Measurements from ENCODE around the gene MTMR6. TPM values are rescaled to one million over a fixed set of nuclear protein-coding genes. Genes with fewer than 3 reads are reported as not detected.

The MTMR6 gene
- total RNA-seq, 2 donors from 2014 or later: 13.8 to 28.9 TPM

DNA sequence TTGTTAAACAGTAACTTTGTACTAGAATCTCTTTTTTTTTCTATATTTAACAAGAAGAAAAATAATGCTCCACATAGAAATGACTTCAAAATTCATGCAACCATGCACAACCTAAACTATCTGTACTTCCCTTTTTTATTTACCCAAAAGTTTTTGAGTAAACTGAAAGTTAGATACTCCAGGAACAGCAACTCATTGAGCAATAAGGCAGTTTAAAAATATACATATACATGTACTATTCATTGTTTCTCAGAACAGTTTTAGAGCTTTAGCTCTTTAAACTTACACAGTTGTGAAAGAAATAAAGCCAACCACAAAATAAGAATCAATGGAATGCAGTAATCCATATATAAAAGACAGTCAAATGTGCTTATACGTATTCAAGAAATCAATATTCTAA is 39.2 kb downstream of the MTMR6 start:
- Histone ChIP-seq H3K36me3 (peaks cover 3% of the 10 kb centered on the region), H3K27me3 (replicated peaks; ENCODE audit: insufficient read depth) (no peaks in the 10 kb centered on the region), H3K4me3 (no peak overlapping the region), H3K27ac (no peak overlapping the region), H3K4me1 (ENCODE audit: control insufficient read depth in 1 of 2, low read depth in 2 of 2) (no peaks in the 10 kb centered on the region), H3K9me3 (no peaks in the 10 kb centered on the region)
- TF ChIP-seq, protein P1, sequence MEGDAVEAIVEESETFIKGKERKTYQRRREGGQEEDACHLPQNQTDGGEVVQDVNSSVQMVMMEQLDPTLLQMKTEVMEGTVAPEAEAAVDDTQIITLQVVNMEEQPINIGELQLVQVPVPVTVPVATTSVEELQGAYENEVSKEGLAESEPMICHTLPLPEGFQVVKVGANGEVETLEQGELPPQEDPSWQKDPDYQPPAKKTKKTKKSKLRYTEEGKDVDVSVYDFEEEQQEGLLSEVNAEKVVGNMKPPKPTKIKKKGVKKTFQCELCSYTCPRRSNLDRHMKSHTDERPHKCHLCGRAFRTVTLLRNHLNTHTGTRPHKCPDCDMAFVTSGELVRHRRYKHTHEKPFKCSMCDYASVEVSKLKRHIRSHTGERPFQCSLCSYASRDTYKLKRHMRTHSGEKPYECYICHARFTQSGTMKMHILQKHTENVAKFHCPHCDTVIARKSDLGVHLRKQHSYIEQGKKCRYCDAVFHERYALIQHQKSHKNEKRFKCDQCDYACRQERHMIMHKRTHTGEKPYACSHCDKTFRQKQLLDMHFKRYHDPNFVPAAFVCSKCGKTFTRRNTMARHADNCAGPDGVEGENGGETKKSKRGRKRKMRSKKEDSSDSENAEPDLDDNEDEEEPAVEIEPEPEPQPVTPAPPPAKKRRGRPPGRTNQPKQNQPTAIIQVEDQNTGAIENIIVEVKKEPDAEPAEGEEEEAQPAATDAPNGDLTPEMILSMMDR (IDR thresholded peaks at IDR 0.05): no peak
- ATAC-seq (ENCODE audit: insufficient number of reproducible peaks, low FRiP score, low read depth): no peak
- DNase-seq (ENCODE audit: low spot score): no peak

DNA sequence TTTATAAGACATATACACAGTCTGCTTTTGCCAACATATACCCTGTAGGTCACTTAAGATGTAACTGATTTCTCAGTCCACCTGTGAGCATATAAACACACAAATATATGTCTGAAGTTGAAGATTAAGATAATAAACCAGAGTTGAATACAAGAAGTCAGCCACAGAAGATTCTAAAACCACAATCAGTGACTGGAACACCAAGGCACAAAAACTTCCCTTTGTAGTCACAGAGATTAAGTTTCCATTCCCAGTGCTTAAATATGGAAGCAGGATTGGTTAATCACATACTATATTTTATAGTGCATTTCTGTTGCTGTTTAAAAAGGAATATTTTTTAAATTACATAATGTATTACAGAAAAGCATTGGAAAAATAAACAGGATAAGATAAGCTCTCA is 39.9 kb downstream of the MTMR6 start:
- DNase-seq (ENCODE audit: low spot score): no peak
- no peak for ATAC-seq (ENCODE audit: insufficient number of reproducible peaks, low FRiP score, low read depth)
- Histone ChIP-seq H3K36me3 (peaks cover 3% of the 10 kb centered on the region), H3K4me3 (no peak overlapping the region), H3K9me3 (no peaks in the 10 kb centered on the region), H3K27me3 (replicated peaks; ENCODE audit: insufficient read depth) (no peaks in the 10 kb centered on the region), H3K4me1 (ENCODE audit: control insufficient read depth in 1 of 2, low read depth in 2 of 2) (no peaks in the 10 kb centered on the region), H3K27ac (no peak overlapping the region)
- TF ChIP-seq, protein P1 (IDR thresholded peaks at IDR 0.05): no peak

DNA sequence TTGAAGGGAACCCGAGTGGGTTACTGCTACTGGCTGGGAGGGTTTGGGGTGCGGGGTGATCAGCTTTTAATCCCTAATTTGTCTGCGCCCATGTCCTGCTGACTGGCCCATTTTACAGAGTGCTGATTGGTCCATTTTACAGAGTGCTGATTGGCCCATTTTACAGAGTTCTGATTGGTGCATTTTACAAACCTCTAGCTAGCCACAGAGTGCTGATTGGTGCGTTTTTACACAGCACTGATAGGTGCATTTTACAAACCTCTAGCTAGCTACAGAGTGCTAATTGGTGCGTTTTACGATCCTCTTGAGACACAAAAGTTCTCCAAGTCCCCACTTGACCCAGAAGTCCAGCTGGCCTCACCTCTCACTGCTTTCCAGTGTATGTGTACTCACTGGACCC is 43.2 kb downstream of the MTMR6 start:
- TF ChIP-seq, protein P1 (IDR thresholded peaks at IDR 0.05): no peak
- Histone ChIP-seq H3K27ac (no peak overlapping the region), H3K27me3 (replicated peaks; ENCODE audit: insufficient read depth) (no peaks in the 10 kb centered on the region), H3K4me1 (ENCODE audit: control insufficient read depth in 1 of 2, low read depth in 2 of 2) (no peaks in the 10 kb centered on the region), H3K4me3 (no peak overlapping the region), H3K36me3 (no peaks in the 10 kb centered on the region), H3K9me3 (no peaks in the 10 kb centered on the region)
- no peak for DNase-seq (ENCODE audit: low spot score)
- no peak for ATAC-seq (ENCODE audit: insufficient number of reproducible peaks, low FRiP score, low read depth)

DNA sequence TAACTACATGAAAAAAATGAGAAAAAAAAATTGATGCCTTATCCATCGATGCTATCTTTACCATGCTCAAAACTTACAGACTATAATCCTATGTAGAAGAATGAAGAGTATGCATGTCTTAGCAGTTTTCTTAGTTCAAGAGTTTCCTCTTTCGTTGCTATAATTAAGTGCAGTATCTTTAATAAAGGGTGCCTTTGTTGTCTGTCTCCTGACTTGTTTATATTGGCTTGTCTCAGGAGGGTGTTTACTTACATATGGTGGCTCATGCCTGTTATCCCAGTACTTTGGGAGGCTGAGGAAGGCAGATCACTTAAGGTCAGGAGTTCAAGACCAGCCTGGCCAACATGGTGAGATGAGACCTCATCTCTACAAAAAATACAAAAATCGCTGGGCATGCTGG is 44.3 kb downstream of the MTMR6 start:
- no peak for ATAC-seq (ENCODE audit: insufficient number of reproducible peaks, low FRiP score, low read depth)
- Histone ChIP-seq H3K27ac (no peak overlapping the region), H3K36me3 (no peaks in the 10 kb centered on the region), H3K9me3 (no peaks in the 10 kb centered on the region), H3K4me3 (no peak overlapping the region), H3K27me3 (replicated peaks; ENCODE audit: insufficient read depth) (no peaks in the 10 kb centered on the region), H3K4me1 (ENCODE audit: control insufficient read depth in 1 of 2, low read depth in 2 of 2) (no peaks in the 10 kb centered on the region)
- no peak for DNase-seq (ENCODE audit: low spot score)
- TF ChIP-seq, protein P1 (IDR thresholded peaks at IDR 0.05): no peak

DNA sequence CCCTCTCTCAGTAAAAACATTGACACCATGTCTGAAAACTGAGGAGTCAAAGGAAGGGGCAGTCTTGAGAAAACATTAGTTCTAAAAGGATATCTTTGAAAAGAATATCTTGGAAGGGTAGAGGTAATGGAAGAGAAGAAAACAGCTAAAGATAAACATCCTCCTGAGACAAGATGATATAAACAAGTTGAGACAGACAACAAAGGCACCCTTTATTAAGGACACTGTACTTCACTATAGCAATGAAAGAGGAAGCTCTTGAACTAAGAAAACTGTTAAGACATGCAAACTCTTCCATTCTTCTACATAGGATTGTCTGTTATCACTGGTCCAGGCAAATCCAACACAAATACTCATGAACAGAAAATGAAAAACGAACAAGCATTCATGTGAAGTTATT is 46.3 kb downstream of the MTMR6 start:
- no peak for ATAC-seq (ENCODE audit: insufficient number of reproducible peaks, low FRiP score, low read depth)
- H3K27ac ChIP-seq: no peak overlapping the region
- no peaks in the 10 kb centered on the region for H3K27me3 ChIP-seq (replicated peaks; ENCODE audit: insufficient read depth)
- H3K36me3 ChIP-seq: no peaks in the 10 kb centered on the region
- no peaks in the 10 kb centered on the region for H3K9me3 ChIP-seq
- no peak for DNase-seq (ENCODE audit: low spot score)
- no peaks in the 10 kb centered on the region for H3K4me1 ChIP-seq (ENCODE audit: control insufficient read depth in 1 of 2, low read depth in 2 of 2)
- H3K4me3 ChIP-seq: no peak overlapping the region
- TF ChIP-seq, protein P1 (IDR thresholded peaks at IDR 0.05): no peak

Data from thoracic aorta (tissue), 2 donors.